ENCODE results near the gene ZBTB11. TPM values are rescaled to one million over a fixed set of nuclear protein-coding genes. Genes with fewer than 3 reads are reported as not detected.
"Not testable (repeated sequence)": the region's sequence is repeated elsewhere in the genome, so short reads cannot be mapped to it uniquely, and the experiment has no call there.

The ZBTB11 gene
- total and polyA plus RNA-seq, 9 donors = 7.6 to 24.7 (median 18.3) TPM

GRCh38 chr3:101702726-101703125, 25.8 kb upstream of the ZBTB11 start:
- H3K27me3 ChIP-seq = no peaks in the 10 kb centered on the region
- TF ChIP-seq, protein P1, sequence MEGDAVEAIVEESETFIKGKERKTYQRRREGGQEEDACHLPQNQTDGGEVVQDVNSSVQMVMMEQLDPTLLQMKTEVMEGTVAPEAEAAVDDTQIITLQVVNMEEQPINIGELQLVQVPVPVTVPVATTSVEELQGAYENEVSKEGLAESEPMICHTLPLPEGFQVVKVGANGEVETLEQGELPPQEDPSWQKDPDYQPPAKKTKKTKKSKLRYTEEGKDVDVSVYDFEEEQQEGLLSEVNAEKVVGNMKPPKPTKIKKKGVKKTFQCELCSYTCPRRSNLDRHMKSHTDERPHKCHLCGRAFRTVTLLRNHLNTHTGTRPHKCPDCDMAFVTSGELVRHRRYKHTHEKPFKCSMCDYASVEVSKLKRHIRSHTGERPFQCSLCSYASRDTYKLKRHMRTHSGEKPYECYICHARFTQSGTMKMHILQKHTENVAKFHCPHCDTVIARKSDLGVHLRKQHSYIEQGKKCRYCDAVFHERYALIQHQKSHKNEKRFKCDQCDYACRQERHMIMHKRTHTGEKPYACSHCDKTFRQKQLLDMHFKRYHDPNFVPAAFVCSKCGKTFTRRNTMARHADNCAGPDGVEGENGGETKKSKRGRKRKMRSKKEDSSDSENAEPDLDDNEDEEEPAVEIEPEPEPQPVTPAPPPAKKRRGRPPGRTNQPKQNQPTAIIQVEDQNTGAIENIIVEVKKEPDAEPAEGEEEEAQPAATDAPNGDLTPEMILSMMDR (IDR thresholded peaks at IDR 0.05) = no peak
- TF ChIP-seq EP300 (IDR thresholded peaks at IDR 0.05) (no peak), POLR2A (IDR thresholded peaks at IDR 0.05) (no peak)
- 90 to 97% (median 94%) methylated on average over 1 of the region's 1 CpG for WGBS, 3 donors
- no peaks in the 10 kb centered on the region for H3K4me1 ChIP-seq (ENCODE audit: insufficient read depth)
- no peaks in the 10 kb centered on the region for H3K36me3 ChIP-seq
- H3K4me3 ChIP-seq = no peak overlapping the region
- intact Hi-C loops (cut with DNase I) = no loop called here
- DNase-seq = no peak
- no peak overlapping the region for H3K27ac ChIP-seq
- no peaks in the 10 kb centered on the region for H3K9me3 ChIP-seq

GRCh38 chr3:101701696-101702634, 25.0 kb upstream of the ZBTB11 start:
- intact Hi-C loops (cut with DNase I) = no loop called here
- WGBS, 3 donors = 75 to 80% (median 75%) methylated on average over 7 of the region's 7 CpGs
- TF ChIP-seq EP300 (IDR thresholded peaks at IDR 0.05) (no peak), POLR2A (IDR thresholded peaks at IDR 0.05) (no peak)
- TF ChIP-seq, protein P1 (IDR thresholded peaks at IDR 0.05) = no peak

DNA sequence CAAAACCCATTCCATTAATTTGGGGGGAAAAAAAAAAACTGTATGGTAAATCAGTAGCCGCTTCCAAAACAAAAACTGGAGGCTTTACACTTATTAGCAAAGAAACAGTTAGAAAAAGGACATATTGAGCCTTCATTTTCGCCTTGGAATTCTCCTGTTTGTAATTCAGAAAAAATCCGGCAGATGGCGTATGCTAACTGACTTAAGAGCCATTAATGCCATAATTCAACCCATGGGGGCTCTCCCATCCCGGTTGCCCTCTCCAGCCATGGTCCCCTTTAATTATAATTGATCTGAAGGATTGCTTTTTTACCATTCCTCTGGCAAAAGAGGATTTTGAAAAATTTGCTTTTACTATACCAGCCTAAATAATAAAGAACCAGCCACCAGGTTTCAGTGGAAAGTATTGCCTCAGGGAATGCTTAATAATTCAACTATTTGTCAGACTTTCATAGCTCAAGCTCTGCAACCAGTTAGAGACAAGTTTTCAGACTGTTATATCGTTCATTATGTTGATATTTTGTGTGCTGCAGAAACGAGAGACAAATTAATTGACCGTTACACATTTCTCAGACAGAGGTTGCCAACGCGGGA, 18.9 kb upstream of the ZBTB11 start:
- no peaks in the 10 kb centered on the region for H3K9me3 ChIP-seq
- 32 to 33% (median 33%) methylated on average over 10 of the region's 10 CpGs for WGBS, 3 donors
- no peaks in the 10 kb centered on the region for H3K36me3 ChIP-seq
- peaks cover 1% of the 10 kb centered on the region for H3K4me1 ChIP-seq (ENCODE audit: insufficient read depth)
- intact Hi-C loops (cut with DNase I) = no loop called here
- DNase-seq = peak in 1 of 5 donors; percentile 45
- H3K4me3 ChIP-seq = no peak overlapping the region
- H3K27me3 ChIP-seq = no peaks in the 10 kb centered on the region
- TF ChIP-seq POLR2A (IDR thresholded peaks at IDR 0.05) (no peak), EP300 (IDR thresholded peaks at IDR 0.05) (no peak)
- TF ChIP-seq, protein P1 (IDR thresholded peaks at IDR 0.05) = peak in 2 of 3 donors; percentile 53 to 62
- no peak overlapping the region for H3K27ac ChIP-seq

More at GRCh38 chr3:101701696-101702634, 25.0 kb upstream of the ZBTB11 start:
- Histone ChIP-seq H3K36me3 (no peaks in the 10 kb centered on the region), H3K27ac (no peak overlapping the region), H3K4me1 (ENCODE audit: insufficient read depth) (no peaks in the 10 kb centered on the region), H3K4me3 (no peak overlapping the region), H3K27me3 (no peaks in the 10 kb centered on the region), H3K9me3 (no peaks in the 10 kb centered on the region)
- DNase-seq = no peak

DNA sequence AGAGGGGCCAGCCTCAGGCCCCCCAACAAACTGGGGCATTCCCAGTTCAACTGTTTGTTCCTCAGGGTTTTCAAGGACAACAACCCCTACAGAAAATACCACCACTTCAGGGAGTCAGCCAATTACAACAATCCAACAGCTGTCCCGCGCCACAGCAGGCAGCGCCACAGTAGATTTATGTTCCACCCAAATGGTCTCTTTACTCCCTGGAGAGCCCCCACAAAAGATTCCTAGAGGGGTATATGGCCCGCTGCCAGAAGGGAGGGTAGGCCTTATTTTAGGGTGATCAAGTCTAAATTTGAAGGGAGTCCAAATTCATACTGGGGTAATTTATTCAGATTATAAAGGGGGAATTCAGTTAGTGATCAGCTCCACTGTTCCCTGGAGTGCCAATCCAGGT, 17.9 kb upstream of the ZBTB11 start:
- 16 to 27% (median 18%) methylated on average over 4 of the region's 4 CpGs for WGBS, 3 donors
- H3K4me3 ChIP-seq; H3K27me3 ChIP-seq; intact Hi-C loops (cut with DNase I); H3K36me3 ChIP-seq; H3K27ac ChIP-seq; H3K9me3 ChIP-seq; H3K4me1 ChIP-seq (ENCODE audit: insufficient read depth); DNase-seq: not testable (repeated sequence)

GRCh38 chr3:101693540-101693939, 16.6 kb upstream of the ZBTB11 start:
- H3K4me1 ChIP-seq (ENCODE audit: insufficient read depth); H3K27me3 ChIP-seq; H3K4me3 ChIP-seq; intact Hi-C loops (cut with DNase I); H3K36me3 ChIP-seq; H3K9me3 ChIP-seq; H3K27ac ChIP-seq: not testable (repeated sequence)
- 85 to 90% (median 87%) methylated on average over 13 of the region's 13 CpGs for WGBS, 3 donors
- peak in 1 of 5 donors; percentile 37 for DNase-seq

DNA sequence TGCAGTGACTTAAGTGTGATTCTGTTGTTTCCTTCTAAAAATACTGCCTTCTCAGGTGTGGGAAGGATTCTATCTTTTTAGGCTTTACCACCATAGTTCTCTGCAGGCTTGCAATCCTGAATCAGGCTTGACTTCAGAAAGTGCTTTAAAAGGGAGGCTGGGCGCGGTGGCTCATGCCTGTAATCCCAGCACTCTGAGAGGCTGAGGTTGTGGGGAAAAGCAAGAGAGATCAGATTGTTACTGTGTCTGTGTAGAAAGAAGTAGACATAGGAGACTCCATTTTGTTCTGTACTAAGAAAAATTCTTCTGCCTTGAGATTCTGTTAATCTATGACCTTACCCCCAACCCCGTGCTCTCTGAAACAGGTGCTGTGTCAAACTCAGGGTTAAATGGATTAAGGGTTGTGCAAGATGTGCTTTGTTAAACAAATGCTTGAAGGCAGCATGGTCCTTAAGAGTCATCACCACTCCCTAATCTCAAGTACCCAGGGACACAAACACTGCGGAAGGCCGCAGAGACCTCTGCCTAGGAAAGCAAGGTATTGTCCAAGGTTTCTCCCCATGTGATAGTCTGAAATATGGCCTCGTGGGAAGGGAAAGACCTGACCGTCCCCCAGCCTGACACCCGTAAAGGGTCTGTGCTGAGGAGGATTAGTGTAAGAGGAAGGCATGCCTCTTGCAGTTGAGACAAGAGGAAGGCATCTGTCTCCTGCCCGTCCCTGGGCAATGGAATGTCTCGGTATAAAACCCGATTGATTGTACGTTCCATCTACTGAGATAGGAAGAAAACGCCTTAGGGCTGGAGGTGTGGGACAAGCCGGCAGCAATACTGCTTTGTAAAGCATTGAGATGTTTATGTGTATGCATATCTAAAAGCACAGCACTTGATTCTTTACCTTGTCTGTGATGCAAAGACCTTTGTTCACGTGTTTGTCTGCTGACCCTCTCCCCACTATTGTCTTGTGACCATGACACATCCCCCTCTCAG, 15.0 kb upstream of the ZBTB11 start:
- DNase-seq; intact Hi-C loops (cut with DNase I); H3K27me3 ChIP-seq; H3K4me1 ChIP-seq (ENCODE audit: insufficient read depth); H3K36me3 ChIP-seq; H3K4me3 ChIP-seq; H3K27ac ChIP-seq; H3K9me3 ChIP-seq: not testable (repeated sequence)
- 84 to 90% (median 87%) methylated on average over 11 to 14 of the region's 15 CpGs for WGBS, 3 donors
